ENCODE results near the gene SHISAL2B. TPM values are rescaled to one million over a fixed set of nuclear protein-coding genes. Genes with fewer than 3 reads are reported as not detected.

The SHISAL2B gene
- polyA plus RNA-seq, 3 donors: not detected

DNA sequence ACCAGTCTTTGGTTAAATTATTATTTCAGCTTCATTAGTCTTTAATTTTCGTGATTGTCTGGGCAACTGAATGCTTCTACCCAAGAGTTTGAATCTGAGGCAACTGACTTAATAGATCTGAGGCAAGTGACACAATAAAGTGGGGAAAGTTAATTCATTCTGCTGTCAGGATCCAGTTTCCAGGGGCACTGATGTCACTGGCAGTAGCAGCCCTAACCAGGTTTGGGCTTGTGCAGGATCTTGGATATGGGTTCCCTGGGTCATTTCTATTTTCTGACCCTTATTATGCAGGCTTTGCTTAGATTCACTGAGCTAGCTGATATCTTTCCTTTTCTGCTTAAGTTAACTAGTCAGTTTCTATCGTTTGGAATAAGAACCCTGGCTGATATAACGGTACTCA, 68.6 kb downstream of the SHISAL2B start:
- Mint-ChIP-seq H3K4me3 (no peak overlapping the region), H3K27ac (no peak overlapping the region), H3K27me3 (ENCODE audit: low read depth in 3 of 3) (peaks cover 0 to 2% (median 0%) of the 10 kb centered on the region in 3 donors), H3K4me1 (peaks cover 1% of the 10 kb centered on the region), H3K36me3 (peaks cover 31 to 32% of the 10 kb centered on the region in 2 donors), H3K9me3 (no peaks in the 10 kb centered on the region)
- intact Hi-C loops (cut with micrococcal nuclease): no loop called here
- Histone ChIP-seq H2AFZ (ENCODE audit: insufficient read depth, low read depth, low read length, poor library complexity, severe bottlenecking) (no peak overlapping the region), H3K79me2 (ENCODE audit: insufficient read depth, low read length) (peaks cover 77% of the 10 kb centered on the region), H3K27me3 (ENCODE audit: control insufficient read depth in 2 of 2, insufficient read depth in 2 of 2, low read length in 2 of 2) (no peaks in the 10 kb centered on the region), H3K9ac (ENCODE audit: insufficient read depth, low read length, poor library complexity, severe bottlenecking) (no peak overlapping the region), H3K9me3 (replicated peaks in 1 of 2; ENCODE audit: control insufficient read depth in 1 of 2, insufficient read depth in 1 of 2, low read length in 2 of 2) (no peaks in the 10 kb centered on the region), H4K20me1 (ENCODE audit: insufficient read depth, low read length) (peaks cover 71% of the 10 kb centered on the region), H3K36me3 (replicated peaks in 1 of 2; ENCODE audit: control insufficient read depth in 1 of 2, insufficient read depth in 2 of 2, low read length in 2 of 2) (peaks cover 16 to 52% of the 10 kb centered on the region in 2 donors), H3K4me2 (replicated peaks; ENCODE audit: extremely low read depth, low read length, poor library complexity, severe bottlenecking) (no peak overlapping the region), H3K27ac (ENCODE audit: low read depth in 1 of 2, low read length in 2 of 2) (no peak overlapping the region), H3K4me3 (replicated peaks in 1 of 3; ENCODE audit: low read depth in 2 of 3, low read length in 3 of 3) (no peak overlapping the region), H3K4me1 (ENCODE audit: control insufficient read depth in 1 of 2, insufficient read depth in 2 of 2, low read length in 2 of 2) (no peaks in the 10 kb centered on the region)
- DNase-seq: no peak
- TF ChIP-seq, protein P1, sequence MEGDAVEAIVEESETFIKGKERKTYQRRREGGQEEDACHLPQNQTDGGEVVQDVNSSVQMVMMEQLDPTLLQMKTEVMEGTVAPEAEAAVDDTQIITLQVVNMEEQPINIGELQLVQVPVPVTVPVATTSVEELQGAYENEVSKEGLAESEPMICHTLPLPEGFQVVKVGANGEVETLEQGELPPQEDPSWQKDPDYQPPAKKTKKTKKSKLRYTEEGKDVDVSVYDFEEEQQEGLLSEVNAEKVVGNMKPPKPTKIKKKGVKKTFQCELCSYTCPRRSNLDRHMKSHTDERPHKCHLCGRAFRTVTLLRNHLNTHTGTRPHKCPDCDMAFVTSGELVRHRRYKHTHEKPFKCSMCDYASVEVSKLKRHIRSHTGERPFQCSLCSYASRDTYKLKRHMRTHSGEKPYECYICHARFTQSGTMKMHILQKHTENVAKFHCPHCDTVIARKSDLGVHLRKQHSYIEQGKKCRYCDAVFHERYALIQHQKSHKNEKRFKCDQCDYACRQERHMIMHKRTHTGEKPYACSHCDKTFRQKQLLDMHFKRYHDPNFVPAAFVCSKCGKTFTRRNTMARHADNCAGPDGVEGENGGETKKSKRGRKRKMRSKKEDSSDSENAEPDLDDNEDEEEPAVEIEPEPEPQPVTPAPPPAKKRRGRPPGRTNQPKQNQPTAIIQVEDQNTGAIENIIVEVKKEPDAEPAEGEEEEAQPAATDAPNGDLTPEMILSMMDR (IDR thresholded peaks at IDR 0.05): no peak
- WGBS (ENCODE audit: insufficient coverage): 60% methylated on average over 1 of the region's 3 CpGs

DNA sequence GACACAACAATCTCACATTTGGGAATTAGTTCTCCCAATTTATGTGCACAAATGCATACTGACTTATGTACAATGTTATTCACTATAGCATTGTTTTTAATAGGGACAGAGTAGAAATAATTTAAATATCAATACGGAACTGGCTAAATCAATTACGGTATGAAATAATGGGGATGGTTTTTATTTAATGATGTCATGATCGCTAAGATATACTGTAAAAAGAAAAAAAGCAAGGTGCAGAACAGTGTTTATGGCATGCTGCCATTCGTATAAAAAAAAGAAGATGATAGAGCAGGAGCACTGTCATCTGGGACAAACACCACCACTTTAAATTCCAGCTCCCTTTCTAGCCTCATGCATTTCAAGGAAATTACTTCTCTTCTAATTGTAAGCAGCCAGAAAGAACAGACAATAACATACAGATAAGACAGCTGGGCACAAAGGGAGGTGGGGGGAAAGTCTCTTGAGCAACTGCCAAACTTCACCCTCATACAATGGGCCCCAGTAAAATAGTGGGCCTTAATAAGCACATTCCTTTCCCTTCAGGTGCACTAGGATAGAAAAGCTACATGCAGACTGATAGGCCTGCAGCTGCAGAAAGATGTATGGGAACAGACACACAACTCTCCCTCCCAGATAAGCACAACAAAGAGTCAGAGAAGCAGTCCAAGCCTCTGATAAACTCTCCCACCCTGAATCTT, 69.8 kb downstream of the SHISAL2B start:
- no peaks in the 10 kb centered on the region for H3K9me3 Mint-ChIP-seq
- H3K36me3 Mint-ChIP-seq: peaks cover 33 to 34% of the 10 kb centered on the region in 2 donors
- H3K27ac Mint-ChIP-seq: no peak overlapping the region
- Histone ChIP-seq H3K9ac (ENCODE audit: insufficient read depth, low read length, poor library complexity, severe bottlenecking) (no peak overlapping the region), H3K79me2 (ENCODE audit: insufficient read depth, low read length) (peaks cover 78% of the 10 kb centered on the region), H3K4me1 (ENCODE audit: control insufficient read depth in 1 of 2, insufficient read depth in 2 of 2, low read length in 2 of 2) (no peaks in the 10 kb centered on the region), H3K36me3 (replicated peaks in 1 of 2; ENCODE audit: control insufficient read depth in 1 of 2, insufficient read depth in 2 of 2, low read length in 2 of 2) (peaks cover 13 to 56% of the 10 kb centered on the region in 2 donors), H3K27ac (ENCODE audit: low read depth in 1 of 2, low read length in 2 of 2) (no peak overlapping the region), H3K27me3 (ENCODE audit: control insufficient read depth in 2 of 2, insufficient read depth in 2 of 2, low read length in 2 of 2) (no peaks in the 10 kb centered on the region), H2AFZ (ENCODE audit: insufficient read depth, low read depth, low read length, poor library complexity, severe bottlenecking) (no peak overlapping the region), H3K9me3 (replicated peaks in 1 of 2; ENCODE audit: control insufficient read depth in 1 of 2, insufficient read depth in 1 of 2, low read length in 2 of 2) (no peaks in the 10 kb centered on the region), H3K4me2 (replicated peaks; ENCODE audit: extremely low read depth, low read length, poor library complexity, severe bottlenecking) (no peak overlapping the region), H3K4me3 (replicated peaks in 1 of 3; ENCODE audit: low read depth in 2 of 3, low read length in 3 of 3) (no peak overlapping the region), H4K20me1 (ENCODE audit: insufficient read depth, low read length) (peaks cover 67% of the 10 kb centered on the region)
- WGBS (ENCODE audit: insufficient coverage): no CpG with 5 or more reads among the region's 4 CpGs
- no peak for DNase-seq
- no peak overlapping the region for H3K4me3 Mint-ChIP-seq
- intact Hi-C loops (cut with micrococcal nuclease): no loop called here
- TF ChIP-seq, protein P1 (IDR thresholded peaks at IDR 0.05): no peak
- peaks cover 2% of the 10 kb centered on the region for H3K4me1 Mint-ChIP-seq
- H3K27me3 Mint-ChIP-seq (ENCODE audit: low read depth in 3 of 3): peaks cover 0 to 2% (median 0%) of the 10 kb centered on the region in 3 donors
